IMR-90 (cell line): Measurements from ENCODE around the gene TRABD. TPM values are rescaled to one million over a fixed set of nuclear protein-coding genes. Genes with fewer than 3 reads are reported as not detected.

Experiments
- ATAC-seq: fragments of 200-7000 bp; cut with Tn5 transposase; 2 replicates; pipeline ENCODE4 v1.9.1; 2020; ENCODE audit warnings: low read depth, mild to moderate bottlenecking, moderate library complexity
- BruUV-seq: library from RNA; stranded (reverse); fragments of 400-500 nt; replicated peaks from 2 replicates; lab custom pipeline; 2021; lab: Mats Ljungman, UMichigan
- CTCF ChIA-PET: fragments of 300-600 bp; formaldehyde crosslinking; extraction: SDS; loops from one replicate; lab custom pipeline; 2021; ENCODE audit warnings: antibody characterized with exemption; lab: Yijun Ruan, JAX
- POLR2A ChIA-PET: fragments of 300-600 bp; sonication (Branson Sonifier 250); formaldehyde crosslinking; loops from one replicate; lab custom pipeline; 2022; ENCODE audit warnings: antibody characterized with exemption; ENCODE audit not compliant: unreplicated experiment; lab: Charles Lee
- DNase-seq: peaks from one replicate; pipeline ENCODE4 v3.0.0; 2013
- H2AFZ ChIP-seq: replicated peaks from 2 replicates; pipeline ENCODE3; 2013; ENCODE audit warnings: low read length, mild to moderate bottlenecking; ENCODE audit not compliant: poor library complexity
- H2AK5ac ChIP-seq: 2 replicates; pipeline ENCODE4 v1.6.1; 2013; ENCODE audit warnings: low read depth, low read length, inconsistent platforms
- H2AK9ac ChIP-seq: replicated peaks from 2 replicates; pipeline ENCODE3; 2013; ENCODE audit warnings: mild to moderate bottlenecking, low read depth, low read length, moderate library complexity; ENCODE audit not compliant: poor library complexity
- H2BK120ac ChIP-seq: 2 replicates; pipeline ENCODE4 v1.6.1; 2013; ENCODE audit warnings: low read depth, low read length, inconsistent platforms
- H2BK15ac ChIP-seq: 3 replicates; pipeline ENCODE4 v1.6.1; 2013; ENCODE audit warnings: low read depth, low read length, inconsistent platforms
- H2BK20ac ChIP-seq: 2 replicates; pipeline ENCODE4 v1.6.1; 2013; ENCODE audit warnings: low read depth, mild to moderate bottlenecking, inconsistent platforms, low read length, moderate library complexity
- H2BK5ac ChIP-seq: 2 replicates; pipeline ENCODE4 v1.6.1; 2013; ENCODE audit warnings: mild to moderate bottlenecking, low read depth, low read length, inconsistent platforms; ENCODE audit not compliant: poor library complexity, severe bottlenecking
- H3K14ac ChIP-seq: replicated peaks from 2 replicates; pipeline ENCODE4 v1.6.1; 2013; ENCODE audit warnings: low read depth, low read length, inconsistent platforms
- H3K18ac ChIP-seq: 2 replicates; pipeline ENCODE4 v1.6.1; 2013; ENCODE audit warnings: low read depth, low read length, control low read depth
- H3K23ac ChIP-seq: 2 replicates; pipeline ENCODE4 v1.6.1; 2013; ENCODE audit warnings: low read depth, low read length, inconsistent platforms
- H3K27ac ChIP-seq: 2 replicates; pipeline ENCODE4 v1.5.1; 2013; ENCODE audit warnings: mild to moderate bottlenecking, control low read depth, low read length; ENCODE audit not compliant: insufficient read depth
- H3K27me3 ChIP-seq: 2 replicates; pipeline ENCODE4 v1.6.1; 2013; ENCODE audit warnings: low read length; ENCODE audit not compliant: control insufficient read depth, insufficient read depth
- H3K36me3 ChIP-seq: 2 replicates; pipeline ENCODE4 v1.6.1; 2013; ENCODE audit warnings: low read length, mixed read lengths; ENCODE audit not compliant: control insufficient read depth, insufficient read depth
- H3K4ac ChIP-seq: 2 replicates; pipeline ENCODE4 v1.6.1; 2013; ENCODE audit warnings: low read depth, low read length, inconsistent platforms
- H3K4me1 ChIP-seq: 2 replicates; pipeline ENCODE4 v1.6.1; 2013; ENCODE audit warnings: low read length, mixed read lengths; ENCODE audit not compliant: control insufficient read depth, insufficient read depth
- H3K4me2 ChIP-seq: 2 replicates; pipeline ENCODE4 v1.6.1; 2013; ENCODE audit warnings: low read depth, mild to moderate bottlenecking, control low read depth, low read length, moderate library complexity
- H3K4me3 ChIP-seq: 2 replicates; pipeline ENCODE4 v1.5.1; 2013; ENCODE audit warnings: low read depth, mild to moderate bottlenecking, control low read depth, low read length, moderate library complexity; ENCODE audit not compliant: insufficient read depth
- H3K56ac ChIP-seq: 2 replicates; pipeline ENCODE4 v1.6.1; 2013; ENCODE audit warnings: low read length, inconsistent platforms; ENCODE audit not compliant: insufficient read depth; ENCODE audit errors: extremely low read depth
- H3K79me1 ChIP-seq, 2 experiments: 2 replicates each; pipeline ENCODE4 v1.6.1; 2013; ENCODE audit warnings: low read length in 2 of 2, inconsistent platforms in 1 of 2, low read depth in 1 of 2
- H3K9ac ChIP-seq: 2 replicates; pipeline ENCODE4 v1.6.1; 2013; ENCODE audit warnings: low read depth, low read length, control low read depth
- H3K9me1 ChIP-seq: 2 replicates; pipeline ENCODE4 v1.6.1; 2013; ENCODE audit warnings: low read length, inconsistent platforms; ENCODE audit not compliant: insufficient read depth
- H3K9me3 ChIP-seq: 2 replicates; pipeline ENCODE4 v1.6.1; 2013; ENCODE audit warnings: low read length; ENCODE audit not compliant: control insufficient read depth, insufficient read depth
- H4K20me1 ChIP-seq: 2 replicates; pipeline ENCODE4 v1.6.1; 2013; ENCODE audit warnings: low read length, inconsistent platforms; ENCODE audit not compliant: insufficient read depth
- H4K5ac ChIP-seq: 2 replicates; pipeline ENCODE4 v1.6.1; 2013; ENCODE audit warnings: mild to moderate bottlenecking, low read depth, low read length, control low read depth
- H4K8ac ChIP-seq, 2 experiments: 2 replicates each; pipeline ENCODE4 v1.6.1; 2013; ENCODE audit warnings: low read depth in 2 of 2, low read length in 2 of 2, control low read depth in 1 of 2, inconsistent platforms in 1 of 2
- H4K91ac ChIP-seq: 2 replicates; pipeline ENCODE4 v1.6.1; 2013; ENCODE audit warnings: low read depth, low read length, inconsistent platforms; ENCODE audit not compliant: insufficient read depth
- CEBPB ChIP-seq: IDR thresholded peaks from 2 replicates; pipeline ENCODE4 v1.6.1; 2012; ENCODE audit warnings: low read depth, low read length, improper control_type of control experiment
- CHD1 ChIP-seq: IDR thresholded peaks from 2 replicates; pipeline ENCODE4 v1.6.1; 2012; ENCODE audit warnings: low read depth, low read length, improper control_type of control experiment
- CTCF ChIP-seq: conservative IDR thresholded peaks from 2 replicates; pipeline ENCODE4 v1.5.1; 2012; ENCODE audit warnings: mild to moderate bottlenecking, low read depth, low read length, improper control_type of control experiment
- ELK1 ChIP-seq: fragments of 150-350 bp; IDR thresholded peaks from 2 replicates; pipeline ENCODE4 v1.6.1; 2016; ENCODE audit warnings: low read depth, mild to moderate bottlenecking, low read length, moderate library complexity, borderline replicate concordance
- FOS ChIP-seq: fragments of 150-350 bp; IDR thresholded peaks from 2 replicates; pipeline ENCODE4 v1.6.1; 2016; ENCODE audit warnings: low read depth, low read length
- MAFK ChIP-seq: IDR thresholded peaks from 2 replicates; pipeline ENCODE4 v1.6.1; 2012; ENCODE audit warnings: low read depth, low read length, improper control_type of control experiment
- MXI1 ChIP-seq: IDR thresholded peaks from 2 replicates; pipeline ENCODE4 v1.6.1; 2012; ENCODE audit warnings: low read depth, mild to moderate bottlenecking, low read length, moderate library complexity, borderline replicate concordance
- NFE2L2 ChIP-seq: fragments of 150-350 bp; IDR thresholded peaks from 2 replicates; pipeline ENCODE4 v1.6.1; 2016; ENCODE audit warnings: low read depth, mild to moderate bottlenecking, low read length
- POLR2A ChIP-seq: IDR thresholded peaks from 2 replicates; pipeline ENCODE4 v1.6.1; 2012; ENCODE audit warnings: mild to moderate bottlenecking, low read depth, low read length
- RAD21 ChIP-seq: IDR thresholded peaks from 2 replicates; pipeline ENCODE4 v1.6.1; 2012; ENCODE audit warnings: low read length, improper control_type of control experiment
- RCOR1 ChIP-seq: IDR thresholded peaks from 2 replicates; pipeline ENCODE4 v1.6.1; 2012; ENCODE audit warnings: mild to moderate bottlenecking, low read length, improper control_type of control experiment; ENCODE audit not compliant: insufficient replicate concordance
- RFX5 ChIP-seq: IDR thresholded peaks from 2 replicates; pipeline ENCODE4 v1.8.0; 2012; ENCODE audit warnings: low read depth, mild to moderate bottlenecking, low read length, moderate library complexity
- SMC3 ChIP-seq: fragments of 150-350 bp; IDR thresholded peaks from 2 replicates; pipeline ENCODE4 v1.6.1; 2016; ENCODE audit warnings: low read depth, mild to moderate bottlenecking, antibody characterized with exemption, low read length, moderate library complexity
- USF2 ChIP-seq: fragments of 150-350 bp; IDR thresholded peaks from 2 replicates; pipeline ENCODE4 v1.6.1; 2017; ENCODE audit warnings: mild to moderate bottlenecking, antibody characterized with exemption, low read length, low read depth
- WGBS, 2 experiments: methylation state at CpG; one replicate each; pipeline versions ENCODE4 v1.1.5 to v1.1.7; 2013; ENCODE audit warnings: missing lambda C conversion rate in 2 of 2; ENCODE audit not compliant: insufficient read length in 1 of 2; ENCODE audit errors: extremely low coverage in 2 of 2; 5-methylcytosine and 5-hydroxymethylcytosine counted together
- dilution Hi-C: fragments of 300-500 bp; cut with HindIII; formaldehyde crosslinking; loops from one replicate; pipeline ENCODE4 v1.14.3; 2018; ENCODE audit warnings: low sequenced_read_pairs; ENCODE audit not compliant: unreplicated experiment
- in situ Hi-C: fragments of 300-500 bp; cut with MboI; formaldehyde crosslinking; loops from 3 replicates; pipeline ENCODE4 v1.14.3; 2019; ENCODE audit warnings: low sequenced_read_pairs, inconsistent platforms, mixed read lengths
- intact Hi-C: fragments of 100-400 bp; cut with micrococcal nuclease; formaldehyde crosslinking; loops from 2 replicates; pipeline ENCODE4 v1.10.0; 2022
- polyA plus RNA-seq, 3 experiments: library from polyadenylated mRNA; depleted of rRNA; stranded (reverse); fragments of >200 nt; gene quantifications; 2 replicates each; pipeline ENCODE4 v1.2.3, GENCODE V29; 2012; ENCODE audit warnings: low replicate concordance in 1 of 3
- total RNA-seq: library from RNA; depleted of rRNA; stranded (reverse); fragments of >200 nt; gene quantifications from 2 replicates; pipeline ENCODE4 v1.2.3, GENCODE V29; 2012

Gene TRABD
- total and polyA plus RNA-seq, 2 of the 4 experiments (the other 2 are of a cell fraction), result 13.4 to 42.7 TPM

- H3K9me3 ChIP-seq, result no peaks in the 10 kb centered on the region
- H4K91ac ChIP-seq, result no peak overlapping the region
- H3K27ac ChIP-seq, result no peak overlapping the region
- H2AFZ ChIP-seq, result no peak overlapping the region
- H2AK9ac ChIP-seq, result no peak overlapping the region
- H3K4me3 ChIP-seq, result no peak overlapping the region
- no peak overlapping the region for H2BK120ac ChIP-seq
- DNase-seq (no peak), ATAC-seq (no peak)
- H2AK5ac ChIP-seq, result no peak overlapping the region
- ChIA-PET POLR2A (no interaction called here), CTCF (no interaction called here)
- no peaks in the 10 kb centered on the region for H3K4me1 ChIP-seq
- H3K79me1 ChIP-seq, result no peaks in the 10 kb centered on the region
- no TSS peak for BruUV-seq
- H3K36me3 ChIP-seq, result peaks cover 2% of the 10 kb centered on the region; the same call in 1 of the 2 replicates
- no peaks in the 10 kb centered on the region for H4K20me1 ChIP-seq
- no peak overlapping the region for H3K4me2 ChIP-seq
- H3K4ac ChIP-seq, result no peak overlapping the region
- no peak overlapping the region for H2BK20ac ChIP-seq
- dilution Hi-C loops (no loop called here), intact Hi-C loops (no loop called here), in situ Hi-C loops (no loop called here)
- no peak overlapping the region for H4K8ac ChIP-seq
- H4K5ac ChIP-seq, result no peak overlapping the region
- H3K56ac ChIP-seq, result no peak overlapping the region
- no peak overlapping the region for H3K18ac ChIP-seq
- 58% methylated on average over 16 of the region's 22 CpGs; no CpG with 5 or more reads in 1 of the 2 experiments for WGBS, 2 experiments
- no peak overlapping the region for H3K14ac ChIP-seq
- H3K9me1 ChIP-seq, result no peaks in the 10 kb centered on the region
- H2BK5ac ChIP-seq, result no peak overlapping the region
- no peak for TF ChIP-seq POLR2A
- no peak for TF ChIP-seq NFE2L2
- TF ChIP-seq RCOR1, result no peak
- no peak for TF ChIP-seq RAD21
- no peak for TF ChIP-seq CEBPB
- no peak for TF ChIP-seq ELK1
- no peak for TF ChIP-seq SMC3
- no peak for TF ChIP-seq RFX5
- TF ChIP-seq FOS, result no peak
- no peak for TF ChIP-seq MXI1
- TF ChIP-seq USF2, result no peak
- no peak for TF ChIP-seq CTCF
- TF ChIP-seq MAFK, result no peak
- no peak for TF ChIP-seq CHD1
- H3K9ac ChIP-seq, result no peak overlapping the region
- no peak overlapping the region for H2BK15ac ChIP-seq
- H3K27me3 ChIP-seq, result no peaks in the 10 kb centered on the region; the same call in 1 of the 2 replicates
- H3K23ac ChIP-seq, result no peak overlapping the region
These were observed 7.2 kb upstream of the TRABD start for GRCh38 chr22:50178471-50178864.
